HepG2 (cell line): ENCODE measurements around the gene CDKN1C. TPM values are rescaled to one million over a fixed set of nuclear protein-coding genes. Genes with fewer than 3 reads are reported as not detected.

Experiments
- AGO1 ChIP-seq: fragments of 200-400 bp; formaldehyde crosslinking; IDR thresholded peaks from 2 replicates; pipeline ENCODE4 v1.6.1; 2017; ENCODE audit warnings: mild to moderate bottlenecking, low read depth, low read length, moderate library complexity; ENCODE audit not compliant: poor library complexity, severe bottlenecking
- CBX1 ChIP-seq: IDR thresholded peaks from one replicate; pipeline ENCODE4 v1.6.1; 2016; ENCODE audit warnings: antibody characterized with exemption, low read depth
- GABPB1 ChIP-seq: IDR thresholded peaks from 2 replicates; pipeline ENCODE4 v1.6.1; 2016; ENCODE audit warnings: mild to moderate bottlenecking, missing genetic modification reagents, moderate library complexity, missing compliant biosample characterization
- KLF13 ChIP-seq: sonication (generic); formaldehyde crosslinking; IDR thresholded peaks from 2 replicates; pipeline ENCODE4 v1.4.0; 2020; ENCODE audit warnings: mild to moderate bottlenecking, missing genetic modification reagents
- NPAS2 ChIP-seq: sonication (generic); formaldehyde crosslinking; IDR thresholded peaks from 2 replicates; pipeline ENCODE4 v1.8.0; 2022; ENCODE audit warnings: mild to moderate bottlenecking, missing genetic modification reagents, borderline replicate concordance
- NR2F1 ChIP-seq, 2 experiments: fragments of 450-650 bp in 1 of 2; formaldehyde crosslinking in 1 of 2; IDR thresholded peaks; 2 replicates each; pipeline versions ENCODE4 v1.5.0 to v1.6.1; 2016 to 2020; ENCODE audit warnings: mild to moderate bottlenecking in 1 of 2, missing compliant biosample characterization in 1 of 2, missing genetic modification reagents in 1 of 2, moderate library complexity in 1 of 2
- RBFOX2 ChIP-seq: fragments of 200-400 bp; formaldehyde crosslinking; IDR thresholded peaks from 2 replicates; pipeline ENCODE4 v1.6.1; 2017; ENCODE audit warnings: low read depth, mild to moderate bottlenecking, low read length
- REXO4 ChIP-seq: sonication (generic); formaldehyde crosslinking; IDR thresholded peaks from 2 replicates; pipeline ENCODE4 v1.8.0; 2022; ENCODE audit warnings: missing genetic modification reagents, mild to moderate bottlenecking, borderline replicate concordance
- STAG1 ChIP-seq: sonication (generic); formaldehyde crosslinking; IDR thresholded peaks from 2 replicates; pipeline ENCODE4 v1.4.0; 2020; ENCODE audit warnings: missing genetic modification reagents
- ZEB1 ChIP-seq: IDR thresholded peaks from 2 replicates; pipeline ENCODE4 v1.6.1; 2012; ENCODE audit warnings: mild to moderate bottlenecking, low read depth, inconsistent platforms; ENCODE audit not compliant: insufficient replicate concordance
- ZFP36L2 ChIP-seq: sonication (generic); formaldehyde crosslinking; IDR thresholded peaks from 2 replicates; pipeline ENCODE4 v1.4.0; 2020; ENCODE audit warnings: missing genetic modification reagents
- ZNF251 ChIP-seq: sonication (generic); formaldehyde crosslinking; IDR thresholded peaks from 2 replicates; pipeline ENCODE4 v1.9.0; 2021; ENCODE audit warnings: mild to moderate bottlenecking, missing genetic modification reagents
- ZNF331 ChIP-seq: sonication (generic); formaldehyde crosslinking; IDR thresholded peaks from 2 replicates; pipeline ENCODE4 v1.4.0; 2020; ENCODE audit warnings: missing genetic modification reagents
- ZNF501 ChIP-seq: sonication (generic); formaldehyde crosslinking; IDR thresholded peaks from 2 replicates; pipeline ENCODE4 v1.5.1; 2020; ENCODE audit warnings: mild to moderate bottlenecking, moderate library complexity, missing genetic modification reagents
- ZNF777 ChIP-seq: sonication (generic); formaldehyde crosslinking; IDR thresholded peaks from 2 replicates; pipeline ENCODE4 v1.4.0; 2020; ENCODE audit warnings: missing genetic modification reagents
- polyA plus RNA-seq, 8 experiments: library from polyadenylated mRNA; depleted of rRNA in 3 of 8; stranded (reverse) in 7 of 8; unstranded in 1 of 8; fragments of >200 nt; fragmentation: Illumina TruSeq in 4 of 8; extraction: Trizol in 4 of 8; gene quantifications; 2 replicates each; pipeline versions ENCODE4 v1.2.1 to v1.2.3, GENCODE V29; 2011 to 2016; ENCODE audit warnings: low read depth in 4 of 8, missing spikeins in 1 of 8, mixed read lengths in 1 of 8; ENCODE audit not compliant: insufficient read depth in 1 of 8
- total RNA-seq, 5 experiments: library from RNA; depleted of rRNA; stranded (reverse); fragments of >200 nt; fragmentation: Illumina TruSeq; extraction: Trizol; gene quantifications; 2 replicates each; pipeline ENCODE4 v1.2.3, GENCODE V29; 2016; ENCODE audit warnings: low read depth in 1 of 5
- TF ChIP-seq, protein P1 (sequence below), 2 experiments: IDR thresholded peaks; 2 replicates each; pipeline ENCODE4 v1.6.1; 2011 to 2012; ENCODE audit warnings: low read length in 2 of 2, borderline replicate concordance in 1 of 2, low read depth in 1 of 2, mild to moderate bottlenecking in 1 of 2, moderate library complexity in 1 of 2
- TF ChIP-seq, protein P2 (sequence below): sonication (generic); formaldehyde crosslinking; IDR thresholded peaks from 2 replicates; pipeline ENCODE4 v1.4.0; 2020; ENCODE audit warnings: low read depth, mild to moderate bottlenecking, missing genetic modification reagents
- TF ChIP-seq, protein P3 (sequence below): sonication (generic); formaldehyde crosslinking; IDR thresholded peaks from 2 replicates; pipeline ENCODE4 v1.8.0; 2022; ENCODE audit warnings: mild to moderate bottlenecking, missing genetic modification reagents; ENCODE audit not compliant: insufficient replicate concordance
- TF ChIP-seq, protein P4 (sequence below): sonication (generic); formaldehyde crosslinking; IDR thresholded peaks from 2 replicates; pipeline ENCODE4 v1.4.0; 2020; ENCODE audit warnings: missing genetic modification reagents, borderline replicate concordance

Gene CDKN1C
- total and polyA plus RNA-seq, 2 of the 13 experiments (the other 11 are each of a cell fraction or from before 2014, with no cell fraction given): not detected

DNA sequence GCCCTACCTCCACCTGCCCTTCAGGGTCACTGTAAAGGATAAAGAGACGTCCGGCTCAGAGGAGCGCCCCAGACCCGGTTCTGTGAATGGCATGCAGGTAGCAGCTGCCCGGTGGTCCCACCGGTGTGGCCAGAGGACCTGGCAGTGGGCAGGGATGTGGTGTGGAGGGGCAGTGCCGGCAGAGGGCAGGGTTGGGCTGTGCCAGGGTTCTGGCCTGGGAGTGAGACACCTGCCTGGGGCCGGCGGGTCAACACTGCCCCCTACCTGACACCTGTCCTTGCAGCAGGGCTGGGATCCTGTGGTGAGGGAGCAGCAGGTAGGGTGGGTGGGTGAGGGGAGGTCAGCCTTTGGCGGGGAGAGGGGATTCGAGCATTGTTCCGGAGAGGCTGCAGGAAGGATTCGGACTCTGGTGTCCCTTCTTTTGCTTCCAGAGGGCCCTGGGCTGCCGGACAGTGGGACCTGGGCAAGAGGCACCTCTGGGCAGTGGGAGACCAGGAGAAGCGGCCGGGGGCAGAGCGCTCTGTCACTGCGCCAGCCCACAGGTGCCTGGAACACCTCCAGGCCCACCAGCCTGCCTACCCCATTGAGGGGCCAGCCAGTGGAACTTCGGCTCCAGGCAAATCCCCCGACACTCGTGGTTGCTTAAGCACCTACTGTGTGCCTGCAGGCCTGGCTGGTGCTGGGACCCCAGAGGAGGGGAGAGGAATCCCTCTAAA is 45.3 kb upstream of the CDKN1C start (continued):
- 0 out of 2 replicates have a peak, but pooled peaks have one; percentile 15 for TF ChIP-seq ZNF331 (CRISPR knock-in tag)
- TF ChIP-seq, protein P1, sequence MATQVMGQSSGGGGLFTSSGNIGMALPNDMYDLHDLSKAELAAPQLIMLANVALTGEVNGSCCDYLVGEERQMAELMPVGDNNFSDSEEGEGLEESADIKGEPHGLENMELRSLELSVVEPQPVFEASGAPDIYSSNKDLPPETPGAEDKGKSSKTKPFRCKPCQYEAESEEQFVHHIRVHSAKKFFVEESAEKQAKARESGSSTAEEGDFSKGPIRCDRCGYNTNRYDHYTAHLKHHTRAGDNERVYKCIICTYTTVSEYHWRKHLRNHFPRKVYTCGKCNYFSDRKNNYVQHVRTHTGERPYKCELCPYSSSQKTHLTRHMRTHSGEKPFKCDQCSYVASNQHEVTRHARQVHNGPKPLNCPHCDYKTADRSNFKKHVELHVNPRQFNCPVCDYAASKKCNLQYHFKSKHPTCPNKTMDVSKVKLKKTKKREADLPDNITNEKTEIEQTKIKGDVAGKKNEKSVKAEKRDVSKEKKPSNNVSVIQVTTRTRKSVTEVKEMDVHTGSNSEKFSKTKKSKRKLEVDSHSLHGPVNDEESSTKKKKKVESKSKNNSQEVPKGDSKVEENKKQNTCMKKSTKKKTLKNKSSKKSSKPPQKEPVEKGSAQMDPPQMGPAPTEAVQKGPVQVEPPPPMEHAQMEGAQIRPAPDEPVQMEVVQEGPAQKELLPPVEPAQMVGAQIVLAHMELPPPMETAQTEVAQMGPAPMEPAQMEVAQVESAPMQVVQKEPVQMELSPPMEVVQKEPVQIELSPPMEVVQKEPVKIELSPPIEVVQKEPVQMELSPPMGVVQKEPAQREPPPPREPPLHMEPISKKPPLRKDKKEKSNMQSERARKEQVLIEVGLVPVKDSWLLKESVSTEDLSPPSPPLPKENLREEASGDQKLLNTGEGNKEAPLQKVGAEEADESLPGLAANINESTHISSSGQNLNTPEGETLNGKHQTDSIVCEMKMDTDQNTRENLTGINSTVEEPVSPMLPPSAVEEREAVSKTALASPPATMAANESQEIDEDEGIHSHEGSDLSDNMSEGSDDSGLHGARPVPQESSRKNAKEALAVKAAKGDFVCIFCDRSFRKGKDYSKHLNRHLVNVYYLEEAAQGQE (IDR thresholded peaks at IDR 0.05; ENCODE audit: borderline replicate concordance in 1 of 2, low read depth in 1 of 2, low read length in 2 of 2): no peak
- TF ChIP-seq ZNF251 (CRISPR knock-in tag): no peak
- no peak for TF ChIP-seq CBX1
- peak; percentile 90 for TF ChIP-seq STAG1
- TF ChIP-seq, protein P2, sequence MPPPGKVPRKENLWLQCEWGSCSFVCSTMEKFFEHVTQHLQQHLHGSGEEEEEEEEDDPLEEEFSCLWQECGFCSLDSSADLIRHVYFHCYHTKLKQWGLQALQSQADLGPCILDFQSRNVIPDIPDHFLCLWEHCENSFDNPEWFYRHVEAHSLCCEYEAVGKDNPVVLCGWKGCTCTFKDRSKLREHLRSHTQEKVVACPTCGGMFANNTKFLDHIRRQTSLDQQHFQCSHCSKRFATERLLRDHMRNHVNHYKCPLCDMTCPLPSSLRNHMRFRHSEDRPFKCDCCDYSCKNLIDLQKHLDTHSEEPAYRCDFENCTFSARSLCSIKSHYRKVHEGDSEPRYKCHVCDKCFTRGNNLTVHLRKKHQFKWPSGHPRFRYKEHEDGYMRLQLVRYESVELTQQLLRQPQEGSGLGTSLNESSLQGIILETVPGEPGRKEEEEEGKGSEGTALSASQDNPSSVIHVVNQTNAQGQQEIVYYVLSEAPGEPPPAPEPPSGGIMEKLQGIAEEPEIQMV (CRISPR knock-in tag): no peak
- TF ChIP-seq, protein P3, sequence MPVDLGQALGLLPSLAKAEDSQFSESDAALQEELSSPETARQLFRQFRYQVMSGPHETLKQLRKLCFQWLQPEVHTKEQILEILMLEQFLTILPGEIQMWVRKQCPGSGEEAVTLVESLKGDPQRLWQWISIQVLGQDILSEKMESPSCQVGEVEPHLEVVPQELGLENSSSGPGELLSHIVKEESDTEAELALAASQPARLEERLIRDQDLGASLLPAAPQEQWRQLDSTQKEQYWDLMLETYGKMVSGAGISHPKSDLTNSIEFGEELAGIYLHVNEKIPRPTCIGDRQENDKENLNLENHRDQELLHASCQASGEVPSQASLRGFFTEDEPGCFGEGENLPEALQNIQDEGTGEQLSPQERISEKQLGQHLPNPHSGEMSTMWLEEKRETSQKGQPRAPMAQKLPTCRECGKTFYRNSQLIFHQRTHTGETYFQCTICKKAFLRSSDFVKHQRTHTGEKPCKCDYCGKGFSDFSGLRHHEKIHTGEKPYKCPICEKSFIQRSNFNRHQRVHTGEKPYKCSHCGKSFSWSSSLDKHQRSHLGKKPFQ (CRISPR knock-in tag): peak; percentile 70
- no peak for TF ChIP-seq NR2F1 (CRISPR knock-in tag; IDR thresholded peaks at IDR 0.05)
- TF ChIP-seq ZNF501: 0 out of 2 replicates have a peak, but pooled peaks have one; percentile 29
- peak; percentile 76 for TF ChIP-seq ZEB1
- peak; percentile 32; the same call in 1 of the 2 replicates for TF ChIP-seq GABPB1 (CRISPR knock-in tag)
- TF ChIP-seq RBFOX2: no peak
- no peak for TF ChIP-seq ZFP36L2 (CRISPR knock-in tag)
- 0 out of 2 replicates have a peak, but pooled peaks have one; percentile 22 for TF ChIP-seq ZNF777 (CRISPR knock-in tag)
- peak; percentile 21; the same call in 1 of the 2 replicates for TF ChIP-seq KLF13 (CRISPR knock-in tag)
- no peak for TF ChIP-seq NPAS2 (CRISPR knock-in tag)
- TF ChIP-seq REXO4: no peak
- peak; percentile 51 for TF ChIP-seq AGO1
- TF ChIP-seq, protein P4, sequence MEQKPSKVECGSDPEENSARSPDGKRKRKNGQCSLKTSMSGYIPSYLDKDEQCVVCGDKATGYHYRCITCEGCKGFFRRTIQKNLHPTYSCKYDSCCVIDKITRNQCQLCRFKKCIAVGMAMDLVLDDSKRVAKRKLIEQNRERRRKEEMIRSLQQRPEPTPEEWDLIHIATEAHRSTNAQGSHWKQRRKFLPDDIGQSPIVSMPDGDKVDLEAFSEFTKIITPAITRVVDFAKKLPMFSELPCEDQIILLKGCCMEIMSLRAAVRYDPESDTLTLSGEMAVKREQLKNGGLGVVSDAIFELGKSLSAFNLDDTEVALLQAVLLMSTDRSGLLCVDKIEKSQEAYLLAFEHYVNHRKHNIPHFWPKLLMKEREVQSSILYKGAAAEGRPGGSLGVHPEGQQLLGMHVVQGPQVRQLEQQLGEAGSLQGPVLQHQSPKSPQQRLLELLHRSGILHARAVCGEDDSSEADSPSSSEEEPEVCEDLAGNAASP (CRISPR knock-in tag): peak; percentile 37; the same call in 1 of the 2 replicates
